ENCODE results near the gene FCER2. TPM values are rescaled to one million over a fixed set of nuclear protein-coding genes. Genes with fewer than 3 reads are reported as not detected.

FCER2 gene
- total and polyA plus RNA-seq, 2 of the 4 experiments (the other 2 are of a cell fraction): not detected

GRCh38 chr19:7705387-7706187 is 3.7 kb upstream of the FCER2 start:
- Histone ChIP-seq H2BK15ac (ENCODE audit: low read depth, low read length) (no peak overlapping the region), H3K4me2 (ENCODE audit: low read depth, low read length) (no peak overlapping the region), H4K20me1 (ENCODE audit: insufficient read depth, low read length) (no peaks in the 10 kb centered on the region), H3K9ac (ENCODE audit: low read depth, low read length) (no peak overlapping the region), H3K14ac (replicated peaks; ENCODE audit: low read depth, low read length) (no peak overlapping the region), H4K5ac (ENCODE audit: low read depth, low read length) (no peak overlapping the region), H2BK120ac (ENCODE audit: low read depth, low read length) (no peak overlapping the region), H2BK20ac (ENCODE audit: low read depth, low read length) (no peak overlapping the region), H3K23ac (ENCODE audit: low read depth, low read length) (no peak overlapping the region), H2AK5ac (ENCODE audit: low read depth, low read length) (no peak overlapping the region), H4K91ac (ENCODE audit: insufficient read depth, low read depth, low read length) (no peak overlapping the region), H3K79me1 (ENCODE audit: low read depth in 1 of 2, low read length in 2 of 2) (no peaks in the 10 kb centered on the region), H4K8ac (ENCODE audit: low read depth in 2 of 2, low read length in 2 of 2) (no peak overlapping the region), H2BK5ac (ENCODE audit: low read depth, low read length, poor library complexity, severe bottlenecking) (no peak overlapping the region), H3K27me3 (ENCODE audit: control insufficient read depth, insufficient read depth, low read length) (peaks cover 10% of the 10 kb centered on the region; the same call in 1 of the 2 replicates), H3K18ac (ENCODE audit: low read depth, low read length) (no peak overlapping the region), H3K56ac (ENCODE audit: extremely low read depth, insufficient read depth, low read length) (no peak overlapping the region), H3K9me1 (ENCODE audit: insufficient read depth, low read length) (no peaks in the 10 kb centered on the region), H3K9me3 (ENCODE audit: control insufficient read depth, insufficient read depth, low read length) (no peaks in the 10 kb centered on the region), H2AK9ac (replicated peaks; ENCODE audit: low read depth, low read length, poor library complexity) (no peak overlapping the region), H3K27ac (ENCODE audit: insufficient read depth, low read length) (no peak overlapping the region), H3K36me3 (ENCODE audit: control insufficient read depth, insufficient read depth, low read length) (no peaks in the 10 kb centered on the region), H3K4me3 (ENCODE audit: insufficient read depth, low read depth, low read length) (no peak overlapping the region), H2AFZ (replicated peaks; ENCODE audit: low read length, poor library complexity) (no peak overlapping the region), H3K4ac (ENCODE audit: low read depth, low read length) (no peak overlapping the region), H3K4me1 (ENCODE audit: control insufficient read depth, insufficient read depth, low read length) (no peaks in the 10 kb centered on the region)
- ATAC-seq (ENCODE audit: low read depth): no peak
- no peak for DNase-seq
- in situ Hi-C loops (cut with MboI; ENCODE audit: low sequenced_read_pairs) (no loop called here), intact Hi-C loops (cut with micrococcal nuclease) (no loop called here), dilution Hi-C loops (cut with HindIII; ENCODE audit: low sequenced_read_pairs, unreplicated experiment) (no loop called here)
- ChIA-PET CTCF (no interaction called here), POLR2A (ENCODE audit: unreplicated experiment) (interaction anchor here (0.6 kb wide), 1 partner anchor 299 kb away, joined by 3 read pairs; no protein-coding TSS in a partner anchor)
- no TSS peak for BruUV-seq (replicated peaks)
- 40% methylated on average over 2 of the region's 24 CpGs; no CpG with 5 or more reads in 1 of the 2 experiments for WGBS, 2 experiments (ENCODE audit: extremely low coverage in 2 of 2, insufficient read length in 1 of 2)
- TF ChIP-seq MXI1 (IDR thresholded peaks at IDR 0.05; ENCODE audit: borderline replicate concordance, low read depth, low read length) (no peak), NFE2L2 (IDR thresholded peaks at IDR 0.05; ENCODE audit: low read depth, low read length) (no peak), CTCF (conservative IDR thresholded peaks at IDR 0.05; ENCODE audit: low read depth, low read length) (no peak), MAZ (IDR thresholded peaks at IDR 0.05; ENCODE audit: borderline replicate concordance, low read depth, low read length) (no peak), BHLHE40 (IDR thresholded peaks at IDR 0.05; ENCODE audit: low read depth, low read length) (no peak), POLR2A (IDR thresholded peaks at IDR 0.05; ENCODE audit: low read depth, low read length) (no peak), RAD21 (IDR thresholded peaks at IDR 0.05; ENCODE audit: low read length) (no peak), RFX5 (IDR thresholded peaks at IDR 0.05; ENCODE audit: low read depth, low read length) (no peak), FOS (IDR thresholded peaks at IDR 0.05; ENCODE audit: low read depth, low read length) (no peak), USF2 (IDR thresholded peaks at IDR 0.05; ENCODE audit: low read depth, low read length) (no peak), CEBPB (IDR thresholded peaks at IDR 0.05; ENCODE audit: low read depth, low read length) (no peak)
